GM15510 (cell line): ENCODE results near the gene BHMT2.

Experiments
- POLR2A ChIP-seq: IDR thresholded peaks from 3 replicates; pipeline ENCODE4 v1.6.1; 2011; ENCODE audit warnings: borderline replicate concordance; ENCODE audit not compliant: insufficient read length; ENCODE audit errors: extremely low read depth

BHMT2 gene

DNA sequence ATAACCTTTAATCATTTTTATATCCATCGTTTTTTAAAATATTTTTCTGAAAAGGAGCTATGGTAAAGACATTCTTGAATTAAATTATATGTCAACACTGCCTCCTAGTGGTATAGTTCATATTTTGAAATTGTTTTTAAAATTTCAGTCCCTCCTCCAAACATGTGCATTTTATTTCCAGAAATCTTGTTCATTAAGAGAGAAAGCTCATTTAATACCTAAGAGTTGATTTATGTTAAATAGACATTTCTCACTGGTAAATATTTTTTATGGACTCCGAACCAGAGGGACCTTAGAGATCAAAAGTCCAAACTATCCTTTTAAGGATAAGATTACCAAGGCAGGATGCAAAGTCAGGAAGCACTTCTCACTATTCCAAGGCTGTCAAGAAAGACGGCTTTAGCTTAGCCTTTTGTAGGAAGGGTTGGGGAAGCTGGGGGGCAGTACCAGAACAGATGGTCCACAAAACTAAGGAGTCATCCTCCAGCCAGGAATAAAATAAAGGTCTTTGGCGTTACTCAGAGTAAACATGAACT, 63.6 kb downstream of the BHMT2 start:
- TF ChIP-seq POLR2A, result no peak

DNA sequence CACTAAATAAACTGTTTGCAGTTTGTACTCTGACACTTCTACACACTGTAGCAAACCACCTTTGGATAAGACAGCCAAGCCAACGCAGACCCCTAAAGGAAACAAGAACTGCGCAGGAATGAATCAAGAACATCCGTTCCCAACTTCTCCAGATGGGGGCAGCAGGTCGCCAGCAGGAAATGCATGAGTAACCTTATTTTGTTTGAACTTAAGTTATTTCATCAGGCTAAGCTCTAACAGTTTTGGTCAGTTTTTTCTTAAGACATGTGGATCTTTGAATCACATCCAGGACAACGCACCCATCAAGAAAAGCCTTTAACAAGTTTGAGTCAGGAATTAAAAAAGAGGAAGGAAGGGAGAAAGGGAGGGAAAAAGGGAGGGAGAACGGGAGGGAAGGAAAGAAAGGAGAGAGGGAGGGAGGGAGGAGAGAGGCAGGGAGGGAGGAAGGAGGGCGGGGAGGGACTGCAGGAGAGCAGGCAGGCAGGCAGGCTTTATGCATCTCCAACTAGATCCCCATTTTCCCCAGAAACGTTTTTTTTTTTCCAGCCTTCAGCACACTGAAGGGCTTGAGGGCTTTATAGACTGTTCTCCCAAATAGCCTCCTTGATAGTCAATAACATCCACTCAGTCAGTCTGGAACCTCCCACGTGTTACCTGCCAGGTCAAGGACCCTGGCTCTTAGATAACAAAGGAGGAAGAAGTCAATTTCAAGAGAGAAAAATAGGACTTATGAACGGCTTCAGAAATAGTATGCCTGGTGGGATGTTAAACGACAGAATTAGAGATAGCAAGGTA, 64.3 kb downstream of the BHMT2 start:
- TF ChIP-seq POLR2A, result no peak

DNA sequence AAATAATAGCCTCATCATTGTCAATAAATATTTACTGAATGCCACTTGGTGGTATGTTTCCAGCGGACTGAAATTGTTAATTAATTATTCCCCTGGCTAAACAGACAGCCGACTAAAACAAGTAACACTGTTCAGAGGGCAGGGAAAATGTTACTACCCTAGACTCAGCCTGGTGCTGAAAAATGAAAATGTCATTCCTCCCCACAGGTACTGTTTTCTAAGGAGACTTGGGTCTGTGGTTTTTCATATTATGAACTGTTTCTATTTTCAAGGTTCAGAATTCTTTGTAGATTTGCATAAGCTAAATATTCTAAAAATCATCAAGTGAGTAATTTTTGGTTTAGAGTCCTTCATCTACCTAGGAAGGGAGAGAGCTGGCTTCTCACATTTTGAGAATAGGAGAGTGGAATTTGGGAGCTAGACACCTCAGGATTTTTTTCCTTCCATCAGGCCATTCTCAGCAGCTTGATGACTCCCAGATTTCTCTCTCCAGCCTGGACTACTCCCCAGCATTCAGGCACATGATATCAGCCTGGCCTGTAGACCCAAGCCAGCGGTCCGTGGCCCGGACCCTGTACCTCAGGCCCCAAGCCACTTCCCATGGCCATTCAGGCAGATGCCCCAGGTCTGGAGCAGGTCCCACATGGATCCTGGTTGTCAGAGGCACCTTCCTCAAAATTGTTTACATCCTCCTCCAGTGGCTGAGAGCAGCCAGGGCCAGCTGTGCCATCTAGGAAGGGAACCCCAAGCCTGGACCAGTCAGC, 66.4 kb downstream of the BHMT2 start:
- no peak for TF ChIP-seq POLR2A

DNA sequence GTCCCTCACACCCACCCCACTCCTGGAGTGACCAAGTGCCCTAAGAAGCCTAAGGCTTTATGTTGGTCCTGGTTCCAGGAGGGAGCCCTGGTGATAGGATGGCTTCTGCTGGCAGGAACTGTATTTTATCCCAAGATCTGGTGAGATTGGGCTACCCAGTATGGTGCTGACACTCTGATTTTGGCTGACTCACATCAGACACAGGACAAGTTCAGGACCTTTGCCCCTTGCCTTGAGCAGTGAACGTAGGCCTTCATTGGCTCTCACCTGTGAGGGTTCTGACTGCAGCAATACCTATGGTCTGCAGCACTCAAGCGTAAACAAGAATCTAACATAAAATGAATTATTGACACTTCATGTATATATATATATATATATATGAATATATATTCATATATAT, 67.1 kb downstream of the BHMT2 start:
- TF ChIP-seq POLR2A, result no peak
